A549 (cell line): ENCODE results near the gene ZP1. TPM values are rescaled to one million over a fixed set of nuclear protein-coding genes. Genes with fewer than 3 reads are reported as not detected.

Experiments used
- ATAC-seq, 2 experiments: fragments of 200-7000 bp in 1 of 2; fragments of >200 bp in 1 of 2; cut with Nextera tagmentation in 1 of 2; cut with Tn5 transposase in 1 of 2; 3 replicates each; pipeline versions ENCODE4 v1.8.0 to v1.9.1; 2018 to 2020; ENCODE audit warnings: mild to moderate bottlenecking in 1 of 2, moderate library complexity in 1 of 2
- CTCF ChIA-PET: fragments of 300-600 bp; sonication (Branson Sonifier 250); formaldehyde crosslinking; extraction: SDS; loops from one replicate; lab custom pipeline; 2021; ENCODE audit warnings: antibody characterized with exemption, inconsistent platforms; lab: Yijun Ruan, JAX
- POLR2A ChIA-PET: fragments of 350-600 bp; formaldehyde crosslinking; extraction: SDS; loops from one replicate; lab custom pipeline; 2021; ENCODE audit warnings: antibody characterized with exemption, inconsistent platforms; lab: Yijun Ruan, JAX
- DNase-seq, 2 experiments: peaks; one replicate each; pipeline versions ENCODE4 v3.0.0 to v3.0.0-alpha.2; 2011 to 2016; ENCODE audit warnings: low read depth in 1 of 2, low spot score in 1 of 2
- FAIRE-seq: peaks from 2 replicates; lab custom pipeline; 2011; peaks lifted over from hg19 to GRCh38; lab: Jason Lieb, UNC
- H3K27ac ChIP-seq, 2 experiments: fragments of >200 bp; sonication (Bioruptor Twin); formaldehyde crosslinking; 3 replicates each; pipeline ENCODE4 v1.5.1; 2016 to 2017
- H3K4me1 ChIP-seq: fragments of >200 bp; sonication (Bioruptor Twin); formaldehyde crosslinking; 3 replicates; pipeline ENCODE4 v1.6.1; 2016
- H3K4me2 ChIP-seq: fragments of >200 bp; sonication (Bioruptor Twin); formaldehyde crosslinking; 3 replicates; pipeline ENCODE4 v1.6.1; 2016
- H3K4me3 ChIP-seq: fragments of >200 bp; sonication (Bioruptor Twin); formaldehyde crosslinking; 3 replicates; pipeline ENCODE4 v1.5.1; 2016
- H3K9me3 ChIP-seq: fragments of >200 bp; sonication (Bioruptor Twin); formaldehyde crosslinking; 3 replicates; pipeline ENCODE4 v1.6.1; 2016
- BHLHE40 ChIP-seq: IDR thresholded peaks from 2 replicates; pipeline ENCODE4 v1.6.1; 2012; ENCODE audit warnings: low read depth, low read length, inconsistent platforms
- CBX2 ChIP-seq: fragments of 200-600 bp; sonication (generic); IDR thresholded peaks from 2 replicates; pipeline ENCODE4 v1.6.1; 2016; ENCODE audit warnings: low read depth, mild to moderate bottlenecking, borderline replicate concordance
- CEBPB ChIP-seq, 2 experiments: fragments of >200 bp in 1 of 2; sonication (Bioruptor Twin) in 1 of 2; formaldehyde crosslinking in 1 of 2; IDR thresholded peaks; 2 replicates each; pipeline ENCODE4 v1.6.1; 2012 to 2016
- EP300 ChIP-seq, 2 experiments: fragments of >200 bp; sonication (Bioruptor Twin); formaldehyde crosslinking; IDR thresholded peaks; 2 replicates in 1 of 2; 3 replicates in 1 of 2; pipeline ENCODE4 v1.6.1; 2016 to 2017
- FOSL2 ChIP-seq, 2 experiments: fragments of 450-650 bp in 1 of 2; fragments of >200 bp in 1 of 2; sonication (Bioruptor Twin) in 1 of 2; formaldehyde crosslinking; IDR thresholded peaks; 2 replicates each; pipeline versions ENCODE4 v1.5.0 to v1.6.1; 2016 to 2020; ENCODE audit warnings: mild to moderate bottlenecking in 1 of 2, moderate library complexity in 1 of 2
- HOXB13 ChIP-seq: fragments of 250-450 bp; sonication (Bioruptor Pico); IDR thresholded peaks from 2 replicates; pipeline ENCODE4 v1.5.0; 2020; ENCODE audit warnings: low read depth, mild to moderate bottlenecking, moderate library complexity
- HOXB5 ChIP-seq: fragments of 250-450 bp; sonication (Bioruptor Pico); IDR thresholded peaks from 2 replicates; pipeline ENCODE4 v1.5.0; 2020; ENCODE audit warnings: mild to moderate bottlenecking, moderate library complexity
- JUN ChIP-seq, 2 experiments: fragments of >200 bp; sonication (Bioruptor Twin); formaldehyde crosslinking; IDR thresholded peaks; 2 replicates in 1 of 2; 3 replicates in 1 of 2; pipeline ENCODE4 v1.6.1; 2016 to 2017
- KDM5A ChIP-seq: fragments of 200-600 bp; sonication (generic); IDR thresholded peaks from 2 replicates; pipeline ENCODE4 v1.6.1; 2016; ENCODE audit warnings: antibody characterized with exemption, mild to moderate bottlenecking
- MAFK ChIP-seq: fragments of 450-650 bp; IDR thresholded peaks from 2 replicates; pipeline ENCODE4 v1.6.1; 2014; ENCODE audit not compliant: partially characterized antibody
- MAZ ChIP-seq: fragments of 150-350 bp; IDR thresholded peaks from 2 replicates; pipeline ENCODE4 v1.6.1; 2014; ENCODE audit warnings: antibody characterized with exemption, low read depth, low read length, borderline replicate concordance
- MYC ChIP-seq: IDR thresholded peaks from 2 replicates; pipeline ENCODE4 v1.6.1; 2012; ENCODE audit warnings: mild to moderate bottlenecking, inconsistent platforms, low read length, improper control_type of control experiment, borderline replicate concordance
- NR3C1 ChIP-seq: fragments of >200 bp; sonication (Bioruptor Twin); formaldehyde crosslinking; IDR thresholded peaks from 3 replicates; pipeline ENCODE4 v1.6.1; 2017
- PHF8 ChIP-seq: fragments of 200-600 bp; sonication (generic); IDR thresholded peaks from 2 replicates; pipeline ENCODE4 v1.6.1; 2016; ENCODE audit warnings: low read depth, mild to moderate bottlenecking, antibody characterized with exemption, moderate library complexity, borderline replicate concordance
- POLR2AphosphoS2 ChIP-seq: conservative IDR thresholded peaks from 2 replicates; pipeline ENCODE4 v1.6.1; 2012; ENCODE audit warnings: low read length, improper control_type of control experiment, inconsistent platforms
- RARB ChIP-seq: fragments of 250-450 bp; sonication (Bioruptor Pico); IDR thresholded peaks from 2 replicates; pipeline ENCODE4 v1.8.0; 2021; ENCODE audit warnings: mild to moderate bottlenecking, moderate library complexity
- SMC3 ChIP-seq: fragments of >200 bp; sonication (Bioruptor Twin); formaldehyde crosslinking; IDR thresholded peaks from 3 replicates; pipeline ENCODE4 v1.6.1; 2018; ENCODE audit warnings: inconsistent platforms
- TFCP2L1 ChIP-seq: fragments of 250-450 bp; sonication (Bioruptor Pico); IDR thresholded peaks from 2 replicates; pipeline ENCODE4 v1.5.0; 2021; ENCODE audit warnings: mild to moderate bottlenecking
- ZFP36 ChIP-seq: fragments of 450-650 bp; IDR thresholded peaks from 2 replicates; pipeline ENCODE4 v1.6.1; 2014; ENCODE audit warnings: borderline replicate concordance; ENCODE audit not compliant: partially characterized antibody
- ZSCAN20 ChIP-seq: fragments of 250-450 bp; sonication (Bioruptor Pico); IDR thresholded peaks from 2 replicates; pipeline ENCODE4 v1.8.0; 2022; ENCODE audit warnings: mild to moderate bottlenecking, moderate library complexity
- WGBS: methylation state at CpG from one replicate; pipeline ENCODE4 v1.1.6; 2017; ENCODE audit errors: missing lambda C conversion rate; 5-methylcytosine and 5-hydroxymethylcytosine counted together
- polyA plus RNA-seq, 4 experiments: library from polyadenylated mRNA; depleted of rRNA in 3 of 4; stranded (reverse); fragments of >200 nt; fragmentation: RNase III in 1 of 4; extraction: RNeasy Plus Mini Kit Qiagen cat#74134 plus additional on column Dnase treatment in 1 of 4; gene quantifications; 2 replicates in 3 of 4; 3 replicates in 1 of 4; pipeline ENCODE4 v1.2.3, GENCODE V29; 2011 to 2017
- TF ChIP-seq, protein P1 (sequence below): IDR thresholded peaks from 2 replicates; pipeline ENCODE4 v1.6.1; 2012
- TF ChIP-seq, protein P2 (sequence below): fragments of 450-650 bp; IDR thresholded peaks from 2 replicates; pipeline ENCODE4 v1.6.1; 2014; ENCODE audit warnings: antibody characterized with exemption
- TF ChIP-seq, protein P3 (sequence below): fragments of 250-450 bp; sonication (Bioruptor Pico); IDR thresholded peaks from 2 replicates; pipeline ENCODE4 v1.5.0; 2020; ENCODE audit warnings: low read depth, mild to moderate bottlenecking, moderate library complexity
- TF ChIP-seq, protein P4 (sequence below): fragments of >200 bp; sonication (Bioruptor Twin); formaldehyde crosslinking; IDR thresholded peaks from 3 replicates; pipeline ENCODE4 v1.5.1; 2016
- TF ChIP-seq, protein P5 (sequence below): fragments of >200 bp; sonication (Bioruptor Twin); formaldehyde crosslinking; IDR thresholded peaks from 2 replicates; pipeline ENCODE4 v1.6.1; 2016
- TF ChIP-seq, protein P6 (sequence below): fragments of 200-600 bp; sonication (generic); IDR thresholded peaks from 2 replicates; pipeline ENCODE4 v1.6.1; 2016; ENCODE audit warnings: antibody characterized with exemption, mild to moderate bottlenecking, moderate library complexity

The ZP1 gene
- polyA plus RNA-seq, 2 of the 4 experiments (the other 2 are of a cell fraction) = 0.06 to 0.30 TPM

DNA sequence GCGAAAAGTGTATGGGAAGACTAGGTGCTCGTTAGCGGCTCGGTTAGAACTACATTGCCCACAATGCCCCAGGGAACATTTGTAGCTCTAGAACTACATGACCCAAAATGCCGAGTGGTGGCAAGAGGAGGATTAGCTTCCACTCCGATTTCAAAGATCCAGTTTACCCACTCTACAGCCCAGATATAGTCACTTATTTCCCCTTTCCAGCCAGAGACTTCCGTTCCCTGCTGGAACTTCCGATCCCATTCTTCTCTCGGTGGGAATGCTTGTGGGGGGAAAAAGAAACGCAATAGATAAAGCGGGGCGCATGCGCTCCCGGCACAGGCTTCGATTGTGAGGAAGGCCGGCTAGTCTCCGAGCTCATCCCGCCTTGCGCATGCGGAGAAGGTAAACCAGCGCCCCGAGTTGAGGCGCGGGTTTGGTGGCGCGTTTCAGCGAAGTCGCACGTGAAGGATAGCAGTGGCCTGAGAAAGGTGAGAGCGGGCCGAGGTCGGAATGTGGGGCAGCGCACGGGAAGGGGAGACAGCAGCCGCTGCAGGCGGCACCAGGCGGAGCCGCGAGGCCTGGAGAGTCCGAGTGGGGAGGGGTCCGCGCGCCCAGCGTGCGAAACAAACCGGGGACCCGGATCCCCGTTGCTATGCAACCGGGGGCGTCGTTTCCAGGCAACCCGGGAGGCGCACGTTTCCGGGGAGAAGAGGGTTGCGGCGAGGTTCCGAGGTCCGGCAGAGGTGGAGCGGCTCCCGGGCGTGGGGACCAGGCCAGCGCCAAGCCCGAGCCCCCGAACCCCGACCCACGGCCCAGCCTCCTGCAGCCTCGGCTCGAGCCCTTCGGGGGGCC lies 46.7 kb downstream of the ZP1 start, which contains the start of gene TMEM109 (continued):
- TF ChIP-seq RARB (CRISPR knock-in tag) (no peak), TFCP2L1 (CRISPR knock-in tag) (0 out of 2 replicates have a peak, but pooled peaks have one; percentile 36), CEBPB (IDR thresholded peaks at IDR 0.05) (no peak), KDM5A (no peak), MYC (0 out of 2 replicates have a peak, but pooled peaks have one; percentile 51), HOXB13 (CRISPR knock-in tag) (peak; percentile 59; the same call in 1 of the 2 replicates), NR3C1 (no peak), ZFP36 (no peak), ZSCAN20 (CRISPR knock-in tag) (no peak), POLR2AphosphoS2 (no peak), BHLHE40 (peak; percentile 39; the same call in 1 of the 2 replicates), HOXB5 (CRISPR knock-in tag) (peak; percentile 47; the same call in 1 of the 2 replicates), EP300 (IDR thresholded peaks at IDR 0.05) (no peak)
- TF ChIP-seq, protein P1, sequence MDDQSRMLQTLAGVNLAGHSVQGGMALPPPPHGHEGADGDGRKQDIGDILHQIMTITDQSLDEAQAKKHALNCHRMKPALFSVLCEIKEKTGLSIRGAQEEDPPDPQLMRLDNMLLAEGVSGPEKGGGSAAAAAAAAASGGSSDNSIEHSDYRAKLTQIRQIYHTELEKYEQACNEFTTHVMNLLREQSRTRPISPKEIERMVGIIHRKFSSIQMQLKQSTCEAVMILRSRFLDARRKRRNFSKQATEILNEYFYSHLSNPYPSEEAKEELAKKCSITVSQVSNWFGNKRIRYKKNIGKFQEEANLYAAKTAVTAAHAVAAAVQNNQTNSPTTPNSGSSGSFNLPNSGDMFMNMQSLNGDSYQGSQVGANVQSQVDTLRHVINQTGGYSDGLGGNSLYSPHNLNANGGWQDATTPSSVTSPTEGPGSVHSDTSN = no peak
- TF ChIP-seq, protein P2, sequence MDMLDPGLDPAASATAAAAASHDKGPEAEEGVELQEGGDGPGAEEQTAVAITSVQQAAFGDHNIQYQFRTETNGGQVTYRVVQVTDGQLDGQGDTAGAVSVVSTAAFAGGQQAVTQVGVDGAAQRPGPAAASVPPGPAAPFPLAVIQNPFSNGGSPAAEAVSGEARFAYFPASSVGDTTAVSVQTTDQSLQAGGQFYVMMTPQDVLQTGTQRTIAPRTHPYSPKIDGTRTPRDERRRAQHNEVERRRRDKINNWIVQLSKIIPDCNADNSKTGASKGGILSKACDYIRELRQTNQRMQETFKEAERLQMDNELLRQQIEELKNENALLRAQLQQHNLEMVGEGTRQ = 0 out of 2 replicates have a peak, but pooled peaks have one; percentile 8
- TF ChIP-seq, protein P3, sequence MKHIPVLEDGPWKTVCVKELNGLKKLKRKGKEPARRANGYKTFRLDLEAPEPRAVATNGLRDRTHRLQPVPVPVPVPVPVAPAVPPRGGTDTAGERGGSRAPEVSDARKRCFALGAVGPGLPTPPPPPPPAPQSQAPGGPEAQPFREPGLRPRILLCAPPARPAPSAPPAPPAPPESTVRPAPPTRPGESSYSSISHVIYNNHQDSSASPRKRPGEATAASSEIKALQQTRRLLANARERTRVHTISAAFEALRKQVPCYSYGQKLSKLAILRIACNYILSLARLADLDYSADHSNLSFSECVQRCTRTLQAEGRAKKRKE (CRISPR knock-in tag) = peak; percentile 74; the same call in 1 of the 2 replicates

DNA sequence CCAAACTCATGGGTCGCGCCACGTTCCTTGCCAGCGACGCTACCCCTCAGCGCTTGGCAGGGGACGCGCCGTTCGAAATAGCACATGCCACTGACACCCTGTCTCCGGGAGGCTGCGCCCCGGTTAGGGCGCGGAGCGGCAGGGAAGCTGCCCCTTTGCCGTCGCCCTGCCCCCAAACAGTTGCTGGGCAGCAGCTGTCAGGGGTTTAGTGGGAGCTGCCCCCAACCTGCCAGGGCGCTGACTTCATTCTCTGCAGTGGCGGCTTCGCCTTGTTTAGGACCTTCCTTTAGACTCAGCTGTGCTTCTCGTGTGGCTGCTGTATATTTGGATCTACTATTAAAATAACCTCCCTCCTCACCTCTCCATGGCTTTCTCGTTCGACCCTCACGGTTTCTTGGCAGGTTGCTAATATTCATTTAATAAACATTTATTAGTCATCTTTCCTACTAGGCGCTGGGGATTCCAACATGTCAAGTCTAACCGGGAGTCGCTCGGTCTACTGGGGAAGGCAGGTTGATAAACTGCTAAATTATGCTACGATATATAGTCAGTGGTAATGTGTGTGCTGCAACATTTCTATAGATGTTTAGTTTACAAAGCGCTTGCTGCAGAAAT lies 47.4 kb downstream of the ZP1 start:
- peak overlapping the region; percentile 98 for H3K4me2 ChIP-seq
- FAIRE-seq = no peak
- peak in 1 of 2 experiments; percentile 48 for DNase-seq
- peak; percentile 58 to 62 for ATAC-seq
- no peaks in the 10 kb centered on the region for H3K9me3 ChIP-seq
- ChIA-PET POLR2A (interaction anchor here (1.0 to 1.7 kb wide), 2 partner anchors 9 to 10 kb away, joined by 4 to 5 read pairs; partner anchors contain the start of gene TMEM132A), CTCF (interaction anchor here (0.7 to 3.7 kb wide), 29 partner anchors 7 to 273 kb away, joined by 3 to 25 read pairs (median 4); partner anchors contain the start of genes PRPF19 and TMEM132A)
- H3K27ac ChIP-seq = peak overlapping the region; percentile 91 to 94
- peaks cover 24% of the 10 kb centered on the region for H3K4me1 ChIP-seq
- WGBS = 12% methylated on average over 14 of the region's 31 CpGs
- H3K4me3 ChIP-seq = peak overlapping the region; percentile 76
- TF ChIP-seq, protein P4, sequence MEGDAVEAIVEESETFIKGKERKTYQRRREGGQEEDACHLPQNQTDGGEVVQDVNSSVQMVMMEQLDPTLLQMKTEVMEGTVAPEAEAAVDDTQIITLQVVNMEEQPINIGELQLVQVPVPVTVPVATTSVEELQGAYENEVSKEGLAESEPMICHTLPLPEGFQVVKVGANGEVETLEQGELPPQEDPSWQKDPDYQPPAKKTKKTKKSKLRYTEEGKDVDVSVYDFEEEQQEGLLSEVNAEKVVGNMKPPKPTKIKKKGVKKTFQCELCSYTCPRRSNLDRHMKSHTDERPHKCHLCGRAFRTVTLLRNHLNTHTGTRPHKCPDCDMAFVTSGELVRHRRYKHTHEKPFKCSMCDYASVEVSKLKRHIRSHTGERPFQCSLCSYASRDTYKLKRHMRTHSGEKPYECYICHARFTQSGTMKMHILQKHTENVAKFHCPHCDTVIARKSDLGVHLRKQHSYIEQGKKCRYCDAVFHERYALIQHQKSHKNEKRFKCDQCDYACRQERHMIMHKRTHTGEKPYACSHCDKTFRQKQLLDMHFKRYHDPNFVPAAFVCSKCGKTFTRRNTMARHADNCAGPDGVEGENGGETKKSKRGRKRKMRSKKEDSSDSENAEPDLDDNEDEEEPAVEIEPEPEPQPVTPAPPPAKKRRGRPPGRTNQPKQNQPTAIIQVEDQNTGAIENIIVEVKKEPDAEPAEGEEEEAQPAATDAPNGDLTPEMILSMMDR = no peak
- TF ChIP-seq, protein P5, sequence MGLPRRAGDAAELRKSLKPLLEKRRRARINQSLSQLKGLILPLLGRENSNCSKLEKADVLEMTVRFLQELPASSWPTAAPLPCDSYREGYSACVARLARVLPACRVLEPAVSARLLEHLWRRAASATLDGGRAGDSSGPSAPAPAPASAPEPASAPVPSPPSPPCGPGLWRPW = no peak
- no peak for TF ChIP-seq PHF8
- TF ChIP-seq POLR2AphosphoS2 = no peak
- no peak for TF ChIP-seq CBX2
- TF ChIP-seq MAZ = no peak
- no peak for TF ChIP-seq SMC3
- TF ChIP-seq, protein P6, sequence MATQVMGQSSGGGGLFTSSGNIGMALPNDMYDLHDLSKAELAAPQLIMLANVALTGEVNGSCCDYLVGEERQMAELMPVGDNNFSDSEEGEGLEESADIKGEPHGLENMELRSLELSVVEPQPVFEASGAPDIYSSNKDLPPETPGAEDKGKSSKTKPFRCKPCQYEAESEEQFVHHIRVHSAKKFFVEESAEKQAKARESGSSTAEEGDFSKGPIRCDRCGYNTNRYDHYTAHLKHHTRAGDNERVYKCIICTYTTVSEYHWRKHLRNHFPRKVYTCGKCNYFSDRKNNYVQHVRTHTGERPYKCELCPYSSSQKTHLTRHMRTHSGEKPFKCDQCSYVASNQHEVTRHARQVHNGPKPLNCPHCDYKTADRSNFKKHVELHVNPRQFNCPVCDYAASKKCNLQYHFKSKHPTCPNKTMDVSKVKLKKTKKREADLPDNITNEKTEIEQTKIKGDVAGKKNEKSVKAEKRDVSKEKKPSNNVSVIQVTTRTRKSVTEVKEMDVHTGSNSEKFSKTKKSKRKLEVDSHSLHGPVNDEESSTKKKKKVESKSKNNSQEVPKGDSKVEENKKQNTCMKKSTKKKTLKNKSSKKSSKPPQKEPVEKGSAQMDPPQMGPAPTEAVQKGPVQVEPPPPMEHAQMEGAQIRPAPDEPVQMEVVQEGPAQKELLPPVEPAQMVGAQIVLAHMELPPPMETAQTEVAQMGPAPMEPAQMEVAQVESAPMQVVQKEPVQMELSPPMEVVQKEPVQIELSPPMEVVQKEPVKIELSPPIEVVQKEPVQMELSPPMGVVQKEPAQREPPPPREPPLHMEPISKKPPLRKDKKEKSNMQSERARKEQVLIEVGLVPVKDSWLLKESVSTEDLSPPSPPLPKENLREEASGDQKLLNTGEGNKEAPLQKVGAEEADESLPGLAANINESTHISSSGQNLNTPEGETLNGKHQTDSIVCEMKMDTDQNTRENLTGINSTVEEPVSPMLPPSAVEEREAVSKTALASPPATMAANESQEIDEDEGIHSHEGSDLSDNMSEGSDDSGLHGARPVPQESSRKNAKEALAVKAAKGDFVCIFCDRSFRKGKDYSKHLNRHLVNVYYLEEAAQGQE = no peak
- no peak for TF ChIP-seq ZSCAN20 (CRISPR knock-in tag)
- TF ChIP-seq FOSL2 (IDR thresholded peaks at IDR 0.05) = no peak
- no peak for TF ChIP-seq FOSL2 (CRISPR knock-in tag; IDR thresholded peaks at IDR 0.05)
- no peak for TF ChIP-seq EP300 (IDR thresholded peaks at IDR 0.05)
- TF ChIP-seq JUN (IDR thresholded peaks at IDR 0.05) = no peak
- no peak for TF ChIP-seq MAFK
- no peak for TF ChIP-seq NR3C1
